A549 (cell line): ENCODE measurements around the gene HOXA11. TPM values are rescaled to one million over a fixed set of nuclear protein-coding genes. Genes with fewer than 3 reads are reported as not detected.
A peak's percentile ranks its signal among the peaks of the same experiment; 100 is the strongest.

ENCODE experiments used
- ATAC-seq, 2 experiments: fragments of 200-7000 bp in 1 of 2; fragments of >200 bp in 1 of 2; cut with Nextera tagmentation in 1 of 2; cut with Tn5 transposase in 1 of 2; 3 replicates each; pipeline versions ENCODE4 v1.8.0 to v1.9.1; 2018 to 2020; ENCODE audit warnings: mild to moderate bottlenecking in 1 of 2, moderate library complexity in 1 of 2
- CTCF ChIA-PET: fragments of 300-600 bp; sonication (Branson Sonifier 250); formaldehyde crosslinking; extraction: SDS; loops from one replicate; lab custom pipeline; 2021; ENCODE audit warnings: antibody characterized with exemption, inconsistent platforms; lab: Yijun Ruan, JAX
- POLR2A ChIA-PET: fragments of 350-600 bp; formaldehyde crosslinking; extraction: SDS; loops from one replicate; lab custom pipeline; 2021; ENCODE audit warnings: antibody characterized with exemption, inconsistent platforms; lab: Yijun Ruan, JAX
- DNase-seq, 2 experiments: peaks; one replicate each; pipeline versions ENCODE4 v3.0.0 to v3.0.0-alpha.2; 2011 to 2016; ENCODE audit warnings: low read depth in 1 of 2, low spot score in 1 of 2
- FAIRE-seq: peaks from 2 replicates; lab custom pipeline; 2011; peaks lifted over from hg19 to GRCh38; lab: Jason Lieb, UNC
- H3K27ac ChIP-seq, 2 experiments: fragments of >200 bp; sonication (Bioruptor Twin); formaldehyde crosslinking; 3 replicates each; pipeline ENCODE4 v1.5.1; 2016 to 2017
- H3K4me1 ChIP-seq: fragments of >200 bp; sonication (Bioruptor Twin); formaldehyde crosslinking; 3 replicates; pipeline ENCODE4 v1.6.1; 2016
- H3K4me2 ChIP-seq: fragments of >200 bp; sonication (Bioruptor Twin); formaldehyde crosslinking; 3 replicates; pipeline ENCODE4 v1.6.1; 2016
- H3K4me3 ChIP-seq: fragments of >200 bp; sonication (Bioruptor Twin); formaldehyde crosslinking; 3 replicates; pipeline ENCODE4 v1.5.1; 2016
- H3K9me3 ChIP-seq: fragments of >200 bp; sonication (Bioruptor Twin); formaldehyde crosslinking; 3 replicates; pipeline ENCODE4 v1.6.1; 2016
- ATOH8 ChIP-seq: fragments of 250-450 bp; sonication (Bioruptor Pico); IDR thresholded peaks from 2 replicates; pipeline ENCODE4 v1.5.0; 2020; ENCODE audit warnings: low read depth, mild to moderate bottlenecking, moderate library complexity
- CEBPB ChIP-seq, 2 experiments: fragments of >200 bp in 1 of 2; sonication (Bioruptor Twin) in 1 of 2; formaldehyde crosslinking in 1 of 2; IDR thresholded peaks; 2 replicates each; pipeline ENCODE4 v1.6.1; 2012 to 2016
- CTCF ChIP-seq: fragments of >200 bp; sonication (Bioruptor Twin); formaldehyde crosslinking; IDR thresholded peaks from 3 replicates; pipeline ENCODE4 v1.5.1; 2016
- E2F6 ChIP-seq: IDR thresholded peaks from 2 replicates; pipeline ENCODE4 v1.6.1; 2012; ENCODE audit warnings: low read depth, borderline replicate concordance
- EHF ChIP-seq: fragments of 250-450 bp; sonication (Bioruptor Pico); IDR thresholded peaks from 2 replicates; pipeline ENCODE4 v1.5.0; 2020; ENCODE audit warnings: mild to moderate bottlenecking
- FOSB ChIP-seq: fragments of 250-450 bp; sonication (Bioruptor Pico); IDR thresholded peaks from 2 replicates; pipeline ENCODE4 v1.5.0; 2020; ENCODE audit warnings: mild to moderate bottlenecking, moderate library complexity
- HES2 ChIP-seq: fragments of >200 bp; sonication (Bioruptor Twin); formaldehyde crosslinking; IDR thresholded peaks from 2 replicates; pipeline ENCODE4 v1.6.1; 2016
- HMGXB4 ChIP-seq: fragments of 250-450 bp; sonication (Bioruptor Pico); IDR thresholded peaks from 2 replicates; pipeline ENCODE4 v1.5.0; 2021; ENCODE audit warnings: mild to moderate bottlenecking, moderate library complexity, borderline replicate concordance
- HOXA7 ChIP-seq: fragments of 250-450 bp; sonication (Bioruptor Pico); IDR thresholded peaks from 2 replicates; pipeline ENCODE4 v1.5.0; 2020; ENCODE audit warnings: mild to moderate bottlenecking, moderate library complexity
- HOXB5 ChIP-seq: fragments of 250-450 bp; sonication (Bioruptor Pico); IDR thresholded peaks from 2 replicates; pipeline ENCODE4 v1.5.0; 2020; ENCODE audit warnings: mild to moderate bottlenecking, moderate library complexity
- JUN ChIP-seq, 2 experiments: fragments of >200 bp; sonication (Bioruptor Twin); formaldehyde crosslinking; IDR thresholded peaks; 2 replicates in 1 of 2; 3 replicates in 1 of 2; pipeline ENCODE4 v1.6.1; 2016 to 2017
- JUNB ChIP-seq: fragments of >200 bp; sonication (Bioruptor Twin); formaldehyde crosslinking; IDR thresholded peaks from 2 replicates; pipeline ENCODE4 v1.6.1; 2016
- KDM5A ChIP-seq: fragments of 200-600 bp; sonication (generic); IDR thresholded peaks from 2 replicates; pipeline ENCODE4 v1.6.1; 2016; ENCODE audit warnings: antibody characterized with exemption, mild to moderate bottlenecking
- MAX ChIP-seq: IDR thresholded peaks from 2 replicates; pipeline ENCODE4 v1.6.1; 2012
- MAZ ChIP-seq: fragments of 150-350 bp; IDR thresholded peaks from 2 replicates; pipeline ENCODE4 v1.6.1; 2014; ENCODE audit warnings: antibody characterized with exemption, low read depth, low read length, borderline replicate concordance
- MYC ChIP-seq: IDR thresholded peaks from 2 replicates; pipeline ENCODE4 v1.6.1; 2012; ENCODE audit warnings: mild to moderate bottlenecking, inconsistent platforms, low read length, improper control_type of control experiment, borderline replicate concordance
- NFE2L2 ChIP-seq: fragments of 150-350 bp; conservative IDR thresholded peaks from 2 replicates; pipeline ENCODE4 v1.6.1; 2014; ENCODE audit warnings: low read length
- PHF8 ChIP-seq: fragments of 200-600 bp; sonication (generic); IDR thresholded peaks from 2 replicates; pipeline ENCODE4 v1.6.1; 2016; ENCODE audit warnings: low read depth, mild to moderate bottlenecking, antibody characterized with exemption, moderate library complexity, borderline replicate concordance
- POLR2A ChIP-seq: IDR thresholded peaks from 2 replicates; pipeline ENCODE4 v1.6.1; 2012; ENCODE audit warnings: mild to moderate bottlenecking, low read length
- RAD21 ChIP-seq, 2 experiments: fragments of >200 bp in 1 of 2; sonication (Bioruptor Twin) in 1 of 2; formaldehyde crosslinking in 1 of 2; IDR thresholded peaks in 1 of 2; conservative IDR thresholded peaks in 1 of 2; 2 replicates in 1 of 2; 3 replicates in 1 of 2; pipeline ENCODE4 v1.6.1; 2012 to 2018; ENCODE audit warnings: inconsistent platforms in 1 of 2
- REST ChIP-seq: fragments of 200-600 bp; sonication (generic); IDR thresholded peaks from 2 replicates; pipeline ENCODE4 v1.6.1; 2016; ENCODE audit warnings: antibody characterized with exemption, mild to moderate bottlenecking, moderate library complexity
- SMC3 ChIP-seq: fragments of >200 bp; sonication (Bioruptor Twin); formaldehyde crosslinking; IDR thresholded peaks from 3 replicates; pipeline ENCODE4 v1.6.1; 2018; ENCODE audit warnings: inconsistent platforms
- TFCP2L1 ChIP-seq: fragments of 250-450 bp; sonication (Bioruptor Pico); IDR thresholded peaks from 2 replicates; pipeline ENCODE4 v1.5.0; 2021; ENCODE audit warnings: mild to moderate bottlenecking
- TP53 ChIP-seq: fragments of 250-450 bp; sonication (Bioruptor Pico); IDR thresholded peaks from 2 replicates; pipeline ENCODE4 v1.5.0; 2021; ENCODE audit warnings: mild to moderate bottlenecking, moderate library complexity
- WGBS: methylation state at CpG from one replicate; pipeline ENCODE4 v1.1.6; 2017; ENCODE audit errors: missing lambda C conversion rate; 5-methylcytosine and 5-hydroxymethylcytosine counted together
- polyA plus RNA-seq, 4 experiments: library from polyadenylated mRNA; depleted of rRNA in 3 of 4; stranded (reverse); fragments of >200 nt; fragmentation: RNase III in 1 of 4; extraction: RNeasy Plus Mini Kit Qiagen cat#74134 plus additional on column Dnase treatment in 1 of 4; gene quantifications; 2 replicates in 3 of 4; 3 replicates in 1 of 4; pipeline ENCODE4 v1.2.3, GENCODE V29; 2011 to 2017

The HOXA11 gene
- polyA plus RNA-seq, 2 of the 4 experiments (the other 2 are of a cell fraction): 0.68 to 0.84 TPM

GRCh38 chr7:27160546-27161213, 24.4 kb downstream of the HOXA11 start:
- H3K4me1 ChIP-seq: 0 out of 3 replicates have a peak, but pooled peaks cover 3% of the 10 kb centered on the region
- ChIA-PET CTCF (interaction anchor here (0.6 to 7.0 kb wide), 58 partner anchors 8 to 1304 kb away, joined by 3 to 160 read pairs (median 4); partner anchors contain the start of genes HOXA10, HOXA3, HOXA5 and HOXA6), POLR2A (interaction anchor here (0.6 to 1.3 kb wide), 4 partner anchors 10 to 962 kb away, joined by 3 to 14 read pairs (median 4); no protein-coding TSS in a partner anchor)
- TF ChIP-seq HOXB5 (CRISPR knock-in tag) (no peak), E2F6 (peak; percentile 84), TFCP2L1 (CRISPR knock-in tag) (no peak), REST (no peak), SMC3 (peak; percentile 80), EHF (CRISPR knock-in tag) (no peak), NFE2L2 (no peak), KDM5A (0 out of 2 replicates have a peak, but pooled peaks have one; percentile 21), HOXA7 (CRISPR knock-in tag) (no peak), ATOH8 (CRISPR knock-in tag) (no peak), POLR2A (no peak), RAD21 (conservative IDR thresholded peaks at IDR 0.05 in 1 of 2, IDR thresholded peaks at IDR 0.05 in 1 of 2) (peak; percentile 91 to 95), JUN (IDR thresholded peaks at IDR 0.05) (no peak), HMGXB4 (no peak), CEBPB (IDR thresholded peaks at IDR 0.05) (no peak), FOSB (CRISPR knock-in tag) (no peak), HES2 (no peak), PHF8 (no peak), MYC (no peak), CTCF (peak; percentile 93), MAZ (no peak), MAX (peak; percentile 61), TP53 (no peak), JUNB (no peak)
- peak; percentile 70 to 84 for ATAC-seq
- peak overlapping the region; percentile 86 for H3K27ac ChIP-seq
- WGBS: 20% methylated on average over 25 of the region's 54 CpGs
- H3K9me3 ChIP-seq: no peaks in the 10 kb centered on the region
- peak; percentile 82 to 87 for DNase-seq
- peak overlapping the region; percentile 65 for H3K4me3 ChIP-seq
- no peak for FAIRE-seq
- peak overlapping the region; percentile 96 for H3K4me2 ChIP-seq
